LNCAP (cell line): Measurements from ENCODE around the gene DOK3.

Experiments
- TF ChIP-seq, protein P1 (sequence below): fragments of 450-650 bp; IDR thresholded peaks from 2 replicates; pipeline ENCODE4 v1.5.1; 2017; ENCODE audit warnings: mild to moderate bottlenecking

The DOK3 gene

DNA sequence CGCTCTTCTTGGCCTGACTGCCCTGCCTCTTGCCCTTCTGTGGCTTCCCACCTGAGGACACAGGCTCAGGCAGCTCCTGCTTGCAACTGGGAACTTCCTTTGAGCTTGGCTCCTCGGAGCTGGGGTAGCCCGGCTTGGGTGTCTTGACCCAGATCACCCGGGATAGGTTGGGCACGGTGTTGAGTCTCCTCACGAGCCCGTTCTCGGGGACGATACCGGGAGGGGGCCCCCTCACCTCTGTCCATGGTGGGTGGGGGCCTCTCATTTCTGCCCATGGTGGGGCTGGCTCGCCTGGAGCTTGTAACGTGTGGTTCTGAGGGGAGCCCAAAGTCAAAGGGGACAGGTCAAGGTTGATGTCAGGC lies 14.9 kb upstream of the DOK3 start:
- TF ChIP-seq, protein P1, sequence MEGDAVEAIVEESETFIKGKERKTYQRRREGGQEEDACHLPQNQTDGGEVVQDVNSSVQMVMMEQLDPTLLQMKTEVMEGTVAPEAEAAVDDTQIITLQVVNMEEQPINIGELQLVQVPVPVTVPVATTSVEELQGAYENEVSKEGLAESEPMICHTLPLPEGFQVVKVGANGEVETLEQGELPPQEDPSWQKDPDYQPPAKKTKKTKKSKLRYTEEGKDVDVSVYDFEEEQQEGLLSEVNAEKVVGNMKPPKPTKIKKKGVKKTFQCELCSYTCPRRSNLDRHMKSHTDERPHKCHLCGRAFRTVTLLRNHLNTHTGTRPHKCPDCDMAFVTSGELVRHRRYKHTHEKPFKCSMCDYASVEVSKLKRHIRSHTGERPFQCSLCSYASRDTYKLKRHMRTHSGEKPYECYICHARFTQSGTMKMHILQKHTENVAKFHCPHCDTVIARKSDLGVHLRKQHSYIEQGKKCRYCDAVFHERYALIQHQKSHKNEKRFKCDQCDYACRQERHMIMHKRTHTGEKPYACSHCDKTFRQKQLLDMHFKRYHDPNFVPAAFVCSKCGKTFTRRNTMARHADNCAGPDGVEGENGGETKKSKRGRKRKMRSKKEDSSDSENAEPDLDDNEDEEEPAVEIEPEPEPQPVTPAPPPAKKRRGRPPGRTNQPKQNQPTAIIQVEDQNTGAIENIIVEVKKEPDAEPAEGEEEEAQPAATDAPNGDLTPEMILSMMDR: no peak

DNA sequence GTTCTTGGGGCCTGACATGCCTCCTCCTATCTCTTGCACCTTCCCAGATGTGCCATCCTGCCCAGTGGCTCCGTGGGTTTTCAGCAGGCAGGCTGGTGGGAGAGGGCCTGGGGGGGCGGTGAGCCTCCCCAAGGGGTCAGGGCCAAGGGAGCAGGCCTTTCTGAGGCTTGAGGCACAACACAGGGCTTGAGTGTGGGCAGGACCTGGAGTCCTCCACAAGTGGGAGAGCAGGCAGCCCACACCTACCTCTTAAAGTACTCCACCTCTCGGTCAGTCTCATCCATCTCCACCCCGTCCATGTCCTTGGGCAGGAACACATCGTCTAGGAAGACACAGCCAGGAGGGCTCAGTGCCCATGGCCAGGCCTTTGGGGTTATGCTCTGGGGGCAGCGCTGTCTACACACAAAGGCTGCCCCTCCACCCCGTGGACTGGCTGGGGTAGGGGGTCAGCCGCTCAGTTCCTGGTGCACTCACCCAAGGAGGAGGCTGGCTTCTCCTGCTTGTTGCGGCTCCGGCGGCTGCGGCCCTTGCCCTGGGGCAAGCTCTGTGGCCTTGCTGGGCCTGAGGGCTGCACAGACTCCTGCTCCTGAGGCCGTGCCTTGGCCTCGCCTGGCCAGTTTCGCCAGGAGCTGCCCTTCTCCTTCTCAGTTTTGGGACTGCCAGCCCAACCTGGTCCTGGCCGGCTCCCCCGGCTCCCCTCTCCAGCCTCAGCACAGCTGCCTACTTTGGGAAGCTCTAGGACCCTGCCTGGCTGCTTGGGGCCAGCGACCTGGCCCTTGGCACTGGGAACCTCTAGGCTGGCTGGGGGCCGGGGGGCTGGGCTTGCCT lies 14.3 kb upstream of the DOK3 start:
- TF ChIP-seq, protein P1: no peak

DNA sequence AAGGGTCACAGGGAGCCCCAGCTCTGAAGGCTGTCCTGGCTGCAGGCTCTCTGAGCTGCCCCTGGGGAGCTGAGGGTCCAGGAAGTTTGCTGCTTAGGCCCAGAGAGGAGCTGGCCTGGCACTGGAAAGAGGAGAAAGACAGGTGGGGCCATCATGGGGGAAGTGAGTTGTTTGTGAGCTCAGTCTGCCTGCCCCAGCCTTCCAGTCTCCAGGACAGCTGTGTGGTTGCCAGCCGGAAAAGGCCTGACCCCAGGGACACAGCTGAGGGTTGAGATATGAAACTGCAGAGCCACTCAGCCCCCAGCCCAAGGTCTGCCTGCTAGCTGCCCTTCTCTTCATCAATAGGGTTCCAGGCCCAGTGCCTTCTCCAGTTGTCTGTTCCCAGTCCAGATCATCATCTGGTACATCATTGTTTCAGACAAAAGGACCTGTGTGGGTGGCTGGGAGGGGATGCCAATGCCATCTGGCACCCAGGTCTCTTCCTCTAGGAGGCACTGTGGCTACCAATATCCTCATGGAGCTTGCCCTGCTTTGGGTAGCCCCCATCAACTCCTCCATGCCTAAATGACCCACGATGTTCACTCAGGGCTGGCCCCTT lies 11.4 kb upstream of the DOK3 start:
- TF ChIP-seq, protein P1: no peak

DNA sequence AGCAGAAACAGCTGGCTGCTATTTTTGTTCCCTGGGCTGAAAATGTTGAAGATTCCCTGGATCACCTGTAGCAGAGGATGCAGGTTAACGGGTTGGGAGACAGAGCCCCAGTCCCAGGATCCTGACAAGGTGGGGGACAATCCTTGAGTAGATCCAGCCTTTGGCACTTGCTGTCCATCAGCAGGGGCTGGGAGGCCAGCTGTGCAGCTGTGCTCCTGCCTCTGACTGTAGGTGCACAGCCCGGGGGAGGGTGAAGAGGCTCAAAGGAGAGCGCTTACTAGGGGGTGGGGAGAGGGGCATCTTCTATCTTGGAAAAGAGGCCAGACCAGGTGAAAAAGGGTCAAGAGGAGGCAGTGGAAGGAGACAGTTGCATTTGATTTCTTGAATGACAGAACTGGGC lies 10.6 kb upstream of the DOK3 start:
- TF ChIP-seq, protein P1: no peak

DNA sequence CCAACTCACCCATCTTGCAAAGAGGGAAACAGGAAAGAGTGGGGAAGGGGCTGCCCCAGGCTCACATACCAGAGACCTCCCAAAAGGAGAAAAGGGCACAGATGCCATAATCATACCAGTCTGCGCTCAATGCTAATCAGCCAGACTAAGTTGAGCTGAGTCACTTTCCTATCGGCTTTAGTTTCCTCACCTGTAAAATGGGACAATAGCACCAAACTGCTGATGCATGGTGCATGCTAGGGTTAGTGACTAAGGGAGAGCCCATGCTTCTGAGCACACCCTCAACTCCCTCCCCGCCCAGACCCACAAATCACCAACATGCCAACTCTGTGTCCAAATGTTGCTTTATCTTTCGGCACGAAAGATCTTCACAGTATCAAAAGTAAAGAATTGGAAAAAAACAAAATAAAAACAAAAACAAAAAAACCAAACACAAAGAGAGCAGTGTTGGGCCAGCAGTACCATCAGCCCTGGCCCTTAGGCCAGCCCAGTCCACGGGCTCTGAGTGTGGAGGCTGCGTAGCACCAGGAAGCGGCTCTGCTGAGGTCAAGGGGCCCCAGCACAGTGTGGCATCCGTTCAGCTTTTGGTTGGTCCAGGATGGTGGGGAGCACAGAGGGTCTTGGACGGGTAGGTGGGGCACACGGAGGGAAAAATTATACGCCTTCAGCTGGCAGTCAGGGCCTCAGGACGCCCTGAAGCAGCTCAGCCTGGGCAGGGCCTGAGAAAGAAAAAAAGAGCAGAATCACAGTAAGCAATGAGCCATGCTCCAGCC lies 10.0 kb upstream of the DOK3 start:
- TF ChIP-seq, protein P1: no peak

DNA sequence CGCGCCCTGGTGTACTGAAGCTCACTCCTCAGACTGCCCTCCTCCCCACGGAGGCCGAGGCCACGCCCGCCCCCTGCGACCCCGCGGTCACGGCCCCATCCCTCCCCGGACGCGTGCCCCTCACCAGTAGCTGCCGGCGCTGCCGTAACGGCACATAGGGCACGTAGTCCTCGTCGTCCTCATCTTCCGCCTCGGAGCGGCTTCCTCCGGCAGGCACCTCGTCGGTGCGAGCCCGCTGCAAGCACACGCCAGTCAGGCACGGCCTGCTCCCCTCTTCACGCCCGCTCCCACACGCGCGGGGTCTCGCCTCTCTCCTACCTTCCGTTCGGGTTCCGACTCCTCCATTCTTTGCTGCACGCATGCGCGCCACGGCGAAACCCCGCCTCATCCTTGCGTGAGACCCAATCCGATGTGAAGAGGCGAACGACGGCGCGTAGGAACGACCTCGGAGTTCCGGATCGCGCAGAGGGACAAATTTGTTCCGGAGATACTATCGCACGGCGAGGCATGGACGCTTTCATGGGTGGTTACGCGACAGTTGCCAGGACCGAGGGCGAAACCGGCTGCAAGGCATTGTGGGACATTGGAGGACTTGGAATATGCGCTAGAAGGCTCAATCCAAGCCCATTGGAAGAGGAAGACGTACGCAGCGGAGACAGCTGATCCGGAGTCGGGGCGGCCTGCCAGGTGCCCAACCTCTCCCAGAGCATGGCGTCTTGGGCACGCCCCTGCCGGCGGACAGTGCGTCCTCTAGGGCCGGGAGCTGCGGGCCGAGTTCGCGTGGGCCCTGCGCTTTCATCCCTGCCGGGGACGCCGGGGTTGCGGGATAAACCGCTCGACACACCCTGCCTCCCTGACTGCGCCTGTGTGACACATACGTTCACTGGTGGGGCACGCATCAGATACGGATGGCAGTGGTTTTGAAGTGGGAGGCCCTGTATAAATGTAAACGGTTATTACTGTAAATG lies 7.3 kb upstream of the DOK3 start, which contains the start of gene DDX41:
Gene DDX41, minus strand, starts transcription at position 361 of the 968 bp plus-strand sequence. Its CDS starts 16 bp downstream, at position 345.
- TF ChIP-seq, protein P1: no peak

DNA sequence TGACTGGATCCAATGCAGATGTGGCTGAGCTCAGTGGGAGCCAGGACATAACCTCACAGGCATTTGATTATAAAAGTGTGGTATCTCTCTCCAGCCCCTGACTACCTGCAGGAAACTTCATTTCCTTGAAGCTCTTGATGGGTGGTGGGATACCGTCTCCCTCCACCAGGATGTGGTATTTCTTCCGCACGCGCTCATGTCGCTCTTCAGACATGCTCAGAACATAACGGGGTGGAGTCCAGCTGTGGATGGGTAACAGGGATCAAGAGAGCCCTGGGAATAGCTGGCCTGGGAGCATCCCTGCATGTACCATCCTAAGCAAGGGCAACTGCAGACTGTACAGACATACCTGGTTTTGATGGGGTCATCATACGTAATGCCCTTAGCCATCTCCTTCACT lies 6.0 kb upstream of the DOK3 start:
- TF ChIP-seq, protein P1: no peak
